Fibroblast of lung (primary cell): ENCODE data around the gene MYBPC1. TPM values are rescaled to one million over a fixed set of nuclear protein-coding genes. Genes with fewer than 3 reads are reported as not detected.

Source experiments
- DNase-seq, 2 donors: peaks; one replicate each; pipeline versions ENCODE4 v3.0.0 to v3.0.0-alpha.2; 2010; ENCODE audit warnings: low read depth in 2 of 2
- H2AFZ ChIP-seq: 2 replicates; pipeline ENCODE4 v1.5.1; 2012; ENCODE audit warnings: low read length, control low read depth, inconsistent platforms
- H3K27ac ChIP-seq: 2 replicates; pipeline ENCODE4 v1.5.1; 2011; ENCODE audit warnings: low read length, control low read depth; ENCODE audit not compliant: insufficient read depth
- H3K27me3 ChIP-seq: 2 replicates; pipeline ENCODE4 v1.5.1; 2011; ENCODE audit warnings: mild to moderate bottlenecking, low read length; ENCODE audit not compliant: control insufficient read depth, insufficient read depth
- H3K36me3 ChIP-seq: 2 replicates; pipeline ENCODE4 v1.5.1; 2011; ENCODE audit warnings: low read length; ENCODE audit not compliant: control insufficient read depth, insufficient read depth
- H3K4me1 ChIP-seq: 2 replicates; pipeline ENCODE4 v1.5.1; 2011; ENCODE audit warnings: low read length; ENCODE audit not compliant: control insufficient read depth, insufficient read depth; ENCODE audit errors: extremely low read depth
- H3K4me2 ChIP-seq: 2 replicates; pipeline ENCODE4 v1.5.1; 2011; ENCODE audit warnings: low read length, control low read depth; ENCODE audit not compliant: insufficient read depth; ENCODE audit errors: extremely low read depth
- H3K4me3 ChIP-seq, 4 experiments: fragments of 200-600 bp in 1 of 4; sonication (generic) in 1 of 4; replicated peaks in 1 of 4; 2 replicates each; pipeline ENCODE4 v1.5.1; 2011 to 2016; ENCODE audit warnings: low read length in 4 of 4, low read depth in 3 of 4, mild to moderate bottlenecking in 3 of 4, control low read depth in 2 of 4, inconsistent platforms in 1 of 4, mixed read lengths in 1 of 4; ENCODE audit not compliant: insufficient read depth in 1 of 4; ENCODE audit errors: control extremely low read depth in 1 of 4
- H3K79me2 ChIP-seq: 2 replicates; pipeline ENCODE4 v1.5.1; 2012; ENCODE audit warnings: mild to moderate bottlenecking, low read length, inconsistent platforms; ENCODE audit not compliant: control insufficient read depth, insufficient read depth
- H3K9ac ChIP-seq: 2 replicates; pipeline ENCODE4 v1.5.1; 2011; ENCODE audit warnings: mild to moderate bottlenecking, low read length, control low read depth; ENCODE audit not compliant: insufficient read depth
- H3K9me3 ChIP-seq: 2 replicates; pipeline ENCODE4 v1.5.1; 2012; ENCODE audit warnings: low read depth, low read length; ENCODE audit not compliant: control insufficient read depth, insufficient read depth
- H4K20me1 ChIP-seq: 2 replicates; pipeline ENCODE4 v1.5.1; 2011; ENCODE audit warnings: low read length; ENCODE audit not compliant: control insufficient read depth, insufficient read depth; ENCODE audit errors: extremely low read depth
- EZH2 ChIP-seq: IDR thresholded peaks from 2 replicates; pipeline ENCODE4 v1.5.1; 2012; ENCODE audit warnings: low read length, control low read depth, mild to moderate bottlenecking; ENCODE audit errors: missing control alignments
- polyA plus RNA-seq, 2 donors: library from polyadenylated mRNA; depleted of rRNA in 1 of 2; stranded (reverse) in 1 of 2; unstranded in 1 of 2; fragments of >200 nt; gene quantifications; 2 replicates each; pipeline ENCODE4 v1.2.1, GENCODE V29; 2011 to 2012; ENCODE audit warnings: missing spikeins in 1 of 2
- total RNA-seq: library from RNA; depleted of rRNA; stranded (reverse); fragments of >200 nt; gene quantifications from 2 replicates; pipeline ENCODE4 v1.2.1, GENCODE V29; 2014
- TF ChIP-seq, protein P1 (sequence below), 2 donors: IDR thresholded peaks in 1 of 2; conservative IDR thresholded peaks in 1 of 2; 1 replicate in 1 of 2; 2 replicates in 1 of 2; pipeline ENCODE4 v1.5.1; 2011 to 2012; ENCODE audit warnings: low read length in 2 of 2, control low read depth in 1 of 2, inconsistent platforms in 1 of 2, low read depth in 1 of 2, mild to moderate bottlenecking in 1 of 2

MYBPC1 gene
- total and polyA plus RNA-seq, 2 donors (not counting 1 experiment from before 2014, with no cell fraction given) = not detected

DNA sequence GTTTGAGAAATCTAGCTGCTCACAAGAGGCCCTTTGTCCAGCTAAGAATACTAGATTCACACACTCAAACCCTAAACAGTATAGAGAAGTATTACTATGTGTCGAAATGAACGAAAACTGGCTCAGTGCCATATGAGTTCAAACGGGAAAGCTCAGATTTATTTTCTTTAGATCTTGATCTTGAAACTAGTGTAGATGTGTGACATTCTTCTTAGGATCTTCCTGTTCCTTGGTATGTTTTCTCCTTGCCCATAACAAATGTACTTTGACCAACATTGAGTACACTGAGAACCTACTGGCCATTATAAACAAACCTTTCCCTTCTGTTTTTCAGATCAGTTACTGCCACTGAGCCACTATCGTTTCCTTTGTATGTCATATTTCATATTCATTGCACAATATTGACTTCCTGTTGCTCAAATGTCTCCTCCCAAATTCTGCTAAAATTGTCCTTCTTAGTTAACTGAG lies 21.3 kb downstream of the MYBPC1 start:
- Histone ChIP-seq H3K36me3 (no peaks in the 10 kb centered on the region), H3K9ac (no peak overlapping the region), H3K4me1 (no peaks in the 10 kb centered on the region), H3K79me2 (no peaks in the 10 kb centered on the region), H4K20me1 (no peaks in the 10 kb centered on the region), H3K27ac (no peak overlapping the region), H3K4me2 (no peak overlapping the region), H3K9me3 (no peaks in the 10 kb centered on the region), H2AFZ (no peak overlapping the region), H3K4me3 (no peak overlapping the region), H3K27me3 (no peaks in the 10 kb centered on the region)
- peak in 1 of 2 donors; percentile 71 for DNase-seq
- no peak for TF ChIP-seq EZH2
- TF ChIP-seq, protein P1, sequence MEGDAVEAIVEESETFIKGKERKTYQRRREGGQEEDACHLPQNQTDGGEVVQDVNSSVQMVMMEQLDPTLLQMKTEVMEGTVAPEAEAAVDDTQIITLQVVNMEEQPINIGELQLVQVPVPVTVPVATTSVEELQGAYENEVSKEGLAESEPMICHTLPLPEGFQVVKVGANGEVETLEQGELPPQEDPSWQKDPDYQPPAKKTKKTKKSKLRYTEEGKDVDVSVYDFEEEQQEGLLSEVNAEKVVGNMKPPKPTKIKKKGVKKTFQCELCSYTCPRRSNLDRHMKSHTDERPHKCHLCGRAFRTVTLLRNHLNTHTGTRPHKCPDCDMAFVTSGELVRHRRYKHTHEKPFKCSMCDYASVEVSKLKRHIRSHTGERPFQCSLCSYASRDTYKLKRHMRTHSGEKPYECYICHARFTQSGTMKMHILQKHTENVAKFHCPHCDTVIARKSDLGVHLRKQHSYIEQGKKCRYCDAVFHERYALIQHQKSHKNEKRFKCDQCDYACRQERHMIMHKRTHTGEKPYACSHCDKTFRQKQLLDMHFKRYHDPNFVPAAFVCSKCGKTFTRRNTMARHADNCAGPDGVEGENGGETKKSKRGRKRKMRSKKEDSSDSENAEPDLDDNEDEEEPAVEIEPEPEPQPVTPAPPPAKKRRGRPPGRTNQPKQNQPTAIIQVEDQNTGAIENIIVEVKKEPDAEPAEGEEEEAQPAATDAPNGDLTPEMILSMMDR (conservative IDR thresholded peaks at IDR 0.05 in 1 of 2, IDR thresholded peaks at IDR 0.05 in 1 of 2; ENCODE audit: low read depth in 1 of 2, low read length in 2 of 2) = no peak

DNA sequence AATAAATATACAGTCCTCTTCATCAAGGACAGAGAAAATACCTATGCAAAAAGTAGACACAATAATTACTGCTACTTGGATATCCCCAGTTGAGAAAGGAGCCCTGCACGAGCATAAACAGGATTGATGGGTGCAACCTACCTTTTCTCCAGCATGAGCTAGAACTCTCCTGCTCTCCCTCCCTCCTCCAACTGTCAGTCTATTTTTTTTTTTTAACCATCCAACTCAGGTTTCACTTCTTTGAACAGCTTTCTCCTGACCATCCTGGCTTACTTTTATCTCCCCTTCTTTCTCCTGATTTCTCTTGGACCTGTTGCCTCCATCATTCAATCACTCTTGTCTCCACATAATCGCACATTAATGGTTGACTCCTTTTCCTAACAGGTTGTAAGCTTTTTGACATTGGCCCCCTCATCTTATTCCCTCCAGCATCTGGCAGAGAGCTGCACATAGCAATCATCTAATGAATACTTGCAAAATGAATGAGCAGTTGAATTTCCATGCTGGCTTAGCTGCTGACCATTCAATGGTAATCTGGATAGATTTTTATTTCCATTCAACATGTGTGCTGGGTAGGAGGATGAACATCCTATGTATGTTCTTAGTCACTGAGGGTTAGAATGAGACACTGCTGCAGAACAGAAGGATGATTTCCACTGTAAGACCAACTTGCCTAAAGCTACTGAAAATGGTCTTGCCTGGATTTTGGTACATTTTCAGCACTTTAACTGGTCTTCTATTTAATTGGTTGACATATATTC lies 24.4 kb downstream of the MYBPC1 start:
- Histone ChIP-seq H4K20me1 (no peaks in the 10 kb centered on the region), H3K9ac (no peak overlapping the region), H2AFZ (no peak overlapping the region), H3K4me3 (no peak overlapping the region), H3K36me3 (no peaks in the 10 kb centered on the region), H3K9me3 (no peaks in the 10 kb centered on the region), H3K4me2 (no peak overlapping the region), H3K27ac (no peak overlapping the region), H3K27me3 (no peaks in the 10 kb centered on the region), H3K79me2 (no peaks in the 10 kb centered on the region), H3K4me1 (no peaks in the 10 kb centered on the region)
- DNase-seq = no peak
- TF ChIP-seq, protein P1 (conservative IDR thresholded peaks at IDR 0.05 in 1 of 2, IDR thresholded peaks at IDR 0.05 in 1 of 2; ENCODE audit: low read depth in 1 of 2, low read length in 2 of 2) = no peak

DNA sequence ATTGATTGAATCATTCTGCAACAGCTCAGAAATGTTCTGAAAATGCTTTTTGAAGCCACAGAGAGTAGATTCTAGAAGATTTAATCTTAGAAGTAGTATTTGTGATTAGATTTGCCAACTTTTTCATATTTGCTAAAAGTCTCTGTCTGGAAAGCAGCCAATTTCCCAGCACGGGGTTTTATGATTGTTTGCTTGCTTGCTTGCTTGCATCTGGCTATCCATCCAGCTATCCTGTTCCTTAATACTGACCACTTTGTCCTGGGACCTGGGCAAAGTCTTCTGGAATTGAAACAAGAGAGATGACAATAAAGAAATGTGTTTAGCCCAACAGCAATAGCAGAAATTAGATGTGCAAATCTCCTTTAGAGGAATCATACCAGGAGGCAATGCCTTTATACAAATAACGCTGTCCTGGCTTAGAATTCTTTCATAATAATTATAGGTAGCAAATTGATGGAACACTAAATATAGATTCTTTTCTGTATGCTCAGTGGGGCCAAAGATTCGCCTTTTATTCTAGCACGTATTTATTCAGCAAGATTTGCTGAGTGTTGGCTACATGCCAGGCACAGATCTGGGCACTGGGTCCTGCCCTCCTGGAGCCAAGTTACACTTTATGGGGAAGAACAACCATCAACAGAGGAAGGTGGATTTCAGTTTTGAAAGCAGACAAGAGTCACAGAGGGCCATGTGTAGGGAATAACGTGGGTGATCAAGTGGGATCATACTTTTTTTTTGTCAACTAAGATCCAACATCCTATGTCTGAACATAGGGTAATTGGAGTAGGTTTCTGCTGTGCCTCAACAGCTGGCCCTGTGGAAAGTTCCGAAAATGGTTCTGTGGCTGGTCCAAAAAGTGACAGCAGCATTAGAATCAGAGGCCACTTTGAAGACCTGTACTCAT lies 25.3 kb downstream of the MYBPC1 start:
- Histone ChIP-seq H3K27ac (no peak overlapping the region), H2AFZ (no peak overlapping the region), H3K9me3 (no peaks in the 10 kb centered on the region), H3K79me2 (no peaks in the 10 kb centered on the region), H3K4me3 (no peak overlapping the region), H3K36me3 (no peaks in the 10 kb centered on the region), H4K20me1 (no peaks in the 10 kb centered on the region), H3K9ac (no peak overlapping the region), H3K27me3 (no peaks in the 10 kb centered on the region), H3K4me2 (no peak overlapping the region), H3K4me1 (no peaks in the 10 kb centered on the region)
- no peak for DNase-seq
- TF ChIP-seq, protein P1 (conservative IDR thresholded peaks at IDR 0.05 in 1 of 2, IDR thresholded peaks at IDR 0.05 in 1 of 2; ENCODE audit: low read depth in 1 of 2, low read length in 2 of 2) = no peak
- no peak for TF ChIP-seq EZH2
